BJ (cell line): ENCODE results near the gene R3HDM2. TPM values are rescaled to one million over a fixed set of nuclear protein-coding genes. Genes with fewer than 3 reads are reported as not detected.

Source experiments
- CTCF ChIA-PET: fragments of 350-600 bp; formaldehyde crosslinking; extraction: SDS; loops from one replicate; lab custom pipeline; 2021; ENCODE audit warnings: antibody characterized with exemption, inconsistent platforms; lab: Yijun Ruan, JAX
- POLR2A ChIA-PET: fragments of 300-600 bp; sonication (Branson Sonifier 250); formaldehyde crosslinking; extraction: SDS; loops from one replicate; lab custom pipeline; 2021; ENCODE audit warnings: antibody characterized with exemption; lab: Charles Lee
- DNase-seq: peaks from one replicate; pipeline ENCODE4 v3.0.0-alpha.2; 2011; ENCODE audit warnings: low read depth
- H3K27me3 ChIP-seq: 2 replicates; pipeline ENCODE4 v1.6.0; 2011; ENCODE audit warnings: low read length; ENCODE audit not compliant: control insufficient read depth, insufficient read depth
- H3K36me3 ChIP-seq: 2 replicates; pipeline ENCODE4 v1.5.1; 2011; ENCODE audit warnings: low read length; ENCODE audit not compliant: control insufficient read depth, insufficient read depth
- H3K4me3 ChIP-seq: 2 replicates; pipeline ENCODE4 v1.5.1; 2011; ENCODE audit warnings: low read depth, mild to moderate bottlenecking, control low read depth, low read length
- CTCF ChIP-seq: IDR thresholded peaks from 2 replicates; pipeline ENCODE4 v1.5.1; 2011; ENCODE audit warnings: low read depth, mild to moderate bottlenecking, control low read depth, inconsistent platforms, low read length, moderate library complexity; ENCODE audit not compliant: insufficient read depth
- polyA plus RNA-seq: library from polyadenylated mRNA; depleted of rRNA; stranded (reverse); fragments of >200 nt; gene quantifications from 2 replicates; pipeline ENCODE4 v1.2.3, GENCODE V29; 2011

R3HDM2 gene
- polyA plus RNA-seq, 1 experiment, result 27.4 TPM

GRCh38 chr12:57232156-57232756 lies 198.6 kb downstream of the R3HDM2 start:
- no peak for DNase-seq
- Histone ChIP-seq H3K4me3 (no peak overlapping the region), H3K27me3 (no peaks in the 10 kb centered on the region), H3K36me3 (peaks cover 42% of the 10 kb centered on the region)
- TF ChIP-seq CTCF, result no peak
- CTCF ChIA-PET, result interaction anchor here (2.1 to 12.2 kb wide), 3 partner anchors 9 to 223 kb away, joined by 4 to 235 read pairs (median 135); partner anchors contain the start of gene INHBE
- POLR2A ChIA-PET, result no interaction called here

GRCh38 chr12:57231276-57232021 lies 199.4 kb downstream of the R3HDM2 start:
- peak overlapping the region; percentile 76 for H3K4me3 ChIP-seq
- no peaks in the 10 kb centered on the region for H3K27me3 ChIP-seq
- ChIA-PET POLR2A (interaction anchor here (2.6 kb wide), 1 partner anchor 9 kb away, joined by 7 read pairs; no protein-coding TSS in a partner anchor), CTCF (interaction anchor here (1.8 to 12.2 kb wide), 4 partner anchors 10 to 228 kb away, joined by 5 to 235 read pairs (median 78); partner anchors contain the start of genes GLI1 and NXPH4)
- H3K36me3 ChIP-seq, result peaks cover 41% of the 10 kb centered on the region
- DNase-seq, result no peak
- TF ChIP-seq CTCF, result no peak

- peaks cover 37% of the 10 kb centered on the region for H3K36me3 ChIP-seq
- DNase-seq, result no peak
- TF ChIP-seq CTCF, result no peak
- CTCF ChIA-PET, result interaction anchor here (0.9 to 12.2 kb wide), 6 partner anchors 11 to 229 kb away, joined by 3 to 235 read pairs (median 13); partner anchors contain the start of genes GLI1 and NXPH4
- POLR2A ChIA-PET, result interaction anchor here (0.5 to 2.6 kb wide), 5 partner anchors 7 to 143 kb away, joined by 4 to 9 read pairs (median 5); a partner anchor contains a TSS
- peak overlapping the region; percentile 76 for H3K4me3 ChIP-seq
- H3K27me3 ChIP-seq, result no peaks in the 10 kb centered on the region
These were observed 200.3 kb downstream of the R3HDM2 start for GRCh38 chr12:57230381-57231155.

GRCh38 chr12:57229634-57230380 lies 201.0 kb downstream of the R3HDM2 start, which contains the start of gene SHMT2:
Gene SHMT2, plus strand, starts transcription at chr12:57229711. Its CDS starts 68 bp downstream, at chr12:57229779.
- TF ChIP-seq CTCF, result no peak
- ChIA-PET CTCF (interaction anchor here (0.8 to 12.2 kb wide), 11 partner anchors 11 to 469 kb away, joined by 3 to 235 read pairs (median 4); partner anchors contain the start of genes GLI1 and NXPH4), POLR2A (interaction anchor here (0.5 to 2.6 kb wide), 10 partner anchors 7 to 277 kb away, joined by 3 to 12 read pairs (median 4); a partner anchor contains a TSS)
- DNase-seq, result peak; percentile 69
- Histone ChIP-seq H3K27me3 (no peaks in the 10 kb centered on the region), H3K36me3 (peaks cover 30% of the 10 kb centered on the region), H3K4me3 (peak within 1 kb of the TSS; percentile 76)
